K562 treated with DMSO at 1 percent for 48 hours (cell line): ENCODE measurements around the gene SIRT4. TPM values are rescaled to one million over a fixed set of nuclear protein-coding genes. Genes with fewer than 3 reads are reported as not detected.

Source experiments
- total RNA-seq: library from RNA; unstranded; fragments of 300-600 nt; gene quantifications from 2 replicates; pipeline ENCODE4 v1.2.3, GENCODE V29; 2022; ENCODE audit warnings: low replicate concordance; ENCODE audit errors: extremely low read depth

Gene SIRT4
- total RNA-seq: not detected in 2 replicates

GRCh38 chr12:120301962-120302815, at the start of gene SIRT4:
TSS of gene SIRT4 (plus strand) at chr12:120302321. CDS start at chr12:120303562, 1,241 bp downstream.

GRCh38 chr12:120265473-120266179, 36.5 kb upstream of the SIRT4 start, which contains the start of gene PXN:
TSS of gene PXN (minus strand) at chr12:120265730. CDS start at chr12:120265629, 101 bp downstream.

GRCh38 chr12:120292661-120293531, 9.2 kb upstream of the SIRT4 start, which contains the start of gene RNU4-1:
TSS of gene RNU4-1 (minus strand) at chr12:120293237.

GRCh38 chr12:120327593-120327992, 25.5 kb downstream of the SIRT4 start, which contains the start of gene PLA2G1B:
TSS of gene PLA2G1B (minus strand) at chr12:120327779. CDS start at chr12:120327753, 26 bp downstream.

Other genes starting within 250 kb of the SIRT4 start
- not detected in 2 replicates for gene RAB35, start 185.6 kb upstream of the SIRT4 start, total RNA-seq
- not detected in 2 replicates for gene GCN1, start 107.6 kb upstream of the SIRT4 start, total RNA-seq
- gene RPLP0, start 101.2 kb upstream of the SIRT4 start, total RNA-seq: 3,796 and 8,949 TPM in 2 replicates
- gene PXN, start 36.6 kb upstream of the SIRT4 start, total RNA-seq: not detected in 2 replicates
- gene RNU4-2, start 10.4 kb upstream of the SIRT4 start, total RNA-seq: not detected in 2 replicates
- not detected in 2 replicates for gene RNU4-1, start 9.1 kb upstream of the SIRT4 start, total RNA-seq
- not detected in 2 replicates for gene PLA2G1B, start 25.5 kb downstream of the SIRT4 start, total RNA-seq
- gene MSI1, start 66.8 kb downstream of the SIRT4 start, total RNA-seq: not detected in 2 replicates
- not detected in 2 replicates for gene COX6A1, start 135.8 kb downstream of the SIRT4 start, total RNA-seq
- gene TRIAP1, start 144.1 kb downstream of the SIRT4 start, total RNA-seq: not detected in 2 replicates
- not detected in 2 replicates for gene GATC, start 144.1 kb downstream of the SIRT4 start, total RNA-seq
- not detected in 2 replicates for gene SRSF9, start 167.4 kb downstream of the SIRT4 start, total RNA-seq
- not detected in 2 replicates for gene DYNLL1, start 193.8 kb downstream of the SIRT4 start, total RNA-seq
- not detected in 2 replicates for gene COQ5, start 226.8 kb downstream of the SIRT4 start, total RNA-seq
- not detected in 2 replicates for gene RNF10, start 232.0 kb downstream of the SIRT4 start, total RNA-seq